Measurements from ENCODE around the gene TSPAN14.

TSPAN14 gene

GRCh38 chr10:80465451-80465835 is 11.3 kb downstream of the TSPAN14 start:
- no peak for DNase-seq
- H3K9me3 Mint-ChIP-seq, result no peaks in the 10 kb centered on the region
- H3K27me3 Mint-ChIP-seq, result no peaks in the 10 kb centered on the region
- peak overlapping the region; percentile 55 for H3K4me3 Mint-ChIP-seq
- H3K27ac Mint-ChIP-seq, result peak overlapping the region; percentile 95
- peaks cover 39% of the 10 kb centered on the region for H3K36me3 Mint-ChIP-seq (ENCODE audit: low read depth)
- peaks cover 97% of the 10 kb centered on the region for H3K4me1 Mint-ChIP-seq (ENCODE audit: low read depth)

GRCh38 chr10:80465839-80466590 is 11.9 kb downstream of the TSPAN14 start:
- H3K9me3 Mint-ChIP-seq, result no peaks in the 10 kb centered on the region
- DNase-seq, result no peak

GRCh38 chr10:80466724-80467326 is 12.7 kb downstream of the TSPAN14 start:
- Mint-ChIP-seq H3K27me3 (no peaks in the 10 kb centered on the region), H3K27ac (peak overlapping the region; percentile 95), H3K9me3 (no peaks in the 10 kb centered on the region), H3K36me3 (ENCODE audit: low read depth) (peaks cover 49% of the 10 kb centered on the region), H3K4me3 (peak overlapping the region; percentile 55), H3K4me1 (ENCODE audit: low read depth) (peaks cover 97% of the 10 kb centered on the region)
- no peak for DNase-seq

More at GRCh38 chr10:80465839-80466590, 11.9 kb downstream of the TSPAN14 start:
- peaks cover 44% of the 10 kb centered on the region for H3K36me3 Mint-ChIP-seq (ENCODE audit: low read depth)
- H3K4me1 Mint-ChIP-seq (ENCODE audit: low read depth), result peaks cover 97% of the 10 kb centered on the region
- H3K4me3 Mint-ChIP-seq, result peak overlapping the region; percentile 55
- peak overlapping the region; percentile 95 for H3K27ac Mint-ChIP-seq
- no peaks in the 10 kb centered on the region for H3K27me3 Mint-ChIP-seq

GRCh38 chr10:80468002-80468401 is 13.9 kb downstream of the TSPAN14 start:
- Mint-ChIP-seq H3K27ac (peak overlapping the region; percentile 95), H3K4me3 (peak overlapping the region; percentile 55), H3K36me3 (ENCODE audit: low read depth) (peaks cover 53% of the 10 kb centered on the region), H3K4me1 (ENCODE audit: low read depth) (peaks cover 98% of the 10 kb centered on the region), H3K27me3 (no peaks in the 10 kb centered on the region), H3K9me3 (no peaks in the 10 kb centered on the region)
- DNase-seq, result peak; percentile 69

- H3K36me3 Mint-ChIP-seq (ENCODE audit: low read depth), result peaks cover 56% of the 10 kb centered on the region
These were observed 14.8 kb downstream of the TSPAN14 start for GRCh38 chr10:80468806-80469421.

GRCh38 chr10:80470266-80470665 is 16.2 kb downstream of the TSPAN14 start:
- Mint-ChIP-seq H3K36me3 (ENCODE audit: low read depth) (peaks cover 57% of the 10 kb centered on the region), H3K4me1 (ENCODE audit: low read depth) (peaks cover 97% of the 10 kb centered on the region), H3K27ac (peak overlapping the region; percentile 95), H3K27me3 (no peaks in the 10 kb centered on the region), H3K9me3 (no peaks in the 10 kb centered on the region), H3K4me3 (peak overlapping the region; percentile 1)
- no peak for DNase-seq

More at GRCh38 chr10:80468806-80469421, 14.8 kb downstream of the TSPAN14 start:
- Mint-ChIP-seq H3K4me1 (ENCODE audit: low read depth) (peaks cover 98% of the 10 kb centered on the region), H3K27ac (peak overlapping the region; percentile 95), H3K9me3 (no peaks in the 10 kb centered on the region), H3K4me3 (peak overlapping the region; percentile 55), H3K27me3 (no peaks in the 10 kb centered on the region)
- DNase-seq, result no peak

- Mint-ChIP-seq H3K27me3 (no peaks in the 10 kb centered on the region), H3K9me3 (no peaks in the 10 kb centered on the region), H3K4me3 (peak overlapping the region; percentile 50), H3K4me1 (ENCODE audit: low read depth) (peaks cover 96% of the 10 kb centered on the region), H3K36me3 (ENCODE audit: low read depth) (peaks cover 61% of the 10 kb centered on the region), H3K27ac (peak overlapping the region; percentile 95)
- DNase-seq, result peak; percentile 58
These were observed 16.9 kb downstream of the TSPAN14 start for GRCh38 chr10:80471001-80471400.

GRCh38 chr10:80471715-80472233 is 17.7 kb downstream of the TSPAN14 start:
- peak overlapping the region; percentile 50 for H3K4me3 Mint-ChIP-seq
- H3K27me3 Mint-ChIP-seq, result no peaks in the 10 kb centered on the region
- peak; percentile 73 for DNase-seq
- no peaks in the 10 kb centered on the region for H3K9me3 Mint-ChIP-seq
- peaks cover 92% of the 10 kb centered on the region for H3K4me1 Mint-ChIP-seq (ENCODE audit: low read depth)
- peaks cover 64% of the 10 kb centered on the region for H3K36me3 Mint-ChIP-seq (ENCODE audit: low read depth)
- peak overlapping the region; percentile 95 for H3K27ac Mint-ChIP-seq

- H3K4me1 Mint-ChIP-seq (ENCODE audit: low read depth), result peaks cover 92% of the 10 kb centered on the region
- peak overlapping the region; percentile 50 for H3K4me3 Mint-ChIP-seq
- no peaks in the 10 kb centered on the region for H3K9me3 Mint-ChIP-seq
- H3K27ac Mint-ChIP-seq, result peak overlapping the region; percentile 95
- H3K36me3 Mint-ChIP-seq (ENCODE audit: low read depth), result peaks cover 71% of the 10 kb centered on the region
- DNase-seq, result peak; percentile 33
- H3K27me3 Mint-ChIP-seq, result no peaks in the 10 kb centered on the region
These were observed 18.4 kb downstream of the TSPAN14 start for GRCh38 chr10:80472234-80473095.

- peaks cover 75% of the 10 kb centered on the region for H3K36me3 Mint-ChIP-seq (ENCODE audit: low read depth)
- H3K27ac Mint-ChIP-seq, result peak overlapping the region; percentile 95
- H3K4me3 Mint-ChIP-seq, result peak overlapping the region; percentile 50
- peaks cover 92% of the 10 kb centered on the region for H3K4me1 Mint-ChIP-seq (ENCODE audit: low read depth)
- DNase-seq, result peak; percentile 47
- H3K9me3 Mint-ChIP-seq, result no peaks in the 10 kb centered on the region
- H3K27me3 Mint-ChIP-seq, result no peaks in the 10 kb centered on the region
These were observed 19.1 kb downstream of the TSPAN14 start for GRCh38 chr10:80473096-80473657.

- Mint-ChIP-seq H3K36me3 (ENCODE audit: low read depth) (peaks cover 76% of the 10 kb centered on the region), H3K4me1 (ENCODE audit: low read depth) (peaks cover 92% of the 10 kb centered on the region), H3K27me3 (no peaks in the 10 kb centered on the region), H3K9me3 (no peaks in the 10 kb centered on the region), H3K4me3 (peak overlapping the region; percentile 50), H3K27ac (peak overlapping the region; percentile 95)
- DNase-seq, result peak; percentile 38
These were observed 19.8 kb downstream of the TSPAN14 start for GRCh38 chr10:80473692-80474596.

- Mint-ChIP-seq H3K4me1 (ENCODE audit: low read depth) (peaks cover 86% of the 10 kb centered on the region), H3K9me3 (no peaks in the 10 kb centered on the region), H3K27ac (peak overlapping the region; percentile 95), H3K27me3 (no peaks in the 10 kb centered on the region), H3K4me3 (peak overlapping the region; percentile 0), H3K36me3 (ENCODE audit: low read depth) (peaks cover 71% of the 10 kb centered on the region)
- DNase-seq, result no peak
These were observed 20.4 kb downstream of the TSPAN14 start for GRCh38 chr10:80474597-80474910.

- DNase-seq, result peak; percentile 25
- H3K9me3 Mint-ChIP-seq, result no peaks in the 10 kb centered on the region
- H3K27ac Mint-ChIP-seq, result peak overlapping the region; percentile 95
- H3K4me3 Mint-ChIP-seq, result peak overlapping the region; percentile 0
- peaks cover 84% of the 10 kb centered on the region for H3K4me1 Mint-ChIP-seq (ENCODE audit: low read depth)
- peaks cover 69% of the 10 kb centered on the region for H3K36me3 Mint-ChIP-seq (ENCODE audit: low read depth)
- H3K27me3 Mint-ChIP-seq, result no peaks in the 10 kb centered on the region
These were observed 20.8 kb downstream of the TSPAN14 start for GRCh38 chr10:80474941-80475340.
